EH (cell line): ENCODE results near the gene CDK13.
"Not testable (repeated sequence)": the region's sequence is repeated elsewhere in the genome, so short reads cannot be mapped to it uniquely, and the experiment has no call there.

Source experiments
- DNase-seq: peaks from one replicate; pipeline ENCODE4 v3.0.0-alpha.2; 2015; ENCODE audit warnings: low read depth

CDK13 gene

GRCh38 chr7:40098810-40099209 lies 148.8 kb downstream of the CDK13 start:
- DNase-seq, result no peak

- peak; percentile 4 for DNase-seq
These were observed 149.8 kb downstream of the CDK13 start for GRCh38 chr7:40099837-40100236.

DNA sequence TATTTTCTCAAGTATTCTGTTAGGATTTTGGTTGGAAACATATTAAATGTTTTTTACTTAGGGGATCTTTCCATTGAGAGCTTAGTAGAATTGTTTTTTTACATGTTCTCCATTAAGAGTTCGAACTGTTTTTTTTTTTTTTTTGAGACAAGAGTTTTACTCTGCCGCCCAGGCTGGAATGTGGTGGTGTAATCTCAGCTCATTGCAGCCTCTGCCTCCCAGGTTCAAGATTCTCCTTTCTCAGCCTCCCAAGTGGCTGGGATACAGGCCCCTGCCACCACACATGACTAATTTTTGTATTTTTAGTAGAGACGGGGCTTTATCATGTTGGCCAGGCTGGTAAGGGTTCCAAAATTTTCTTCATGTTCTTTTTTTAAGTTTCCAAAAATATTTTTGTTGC lies 151.1 kb downstream of the CDK13 start:
- peak; percentile 15 for DNase-seq

DNA sequence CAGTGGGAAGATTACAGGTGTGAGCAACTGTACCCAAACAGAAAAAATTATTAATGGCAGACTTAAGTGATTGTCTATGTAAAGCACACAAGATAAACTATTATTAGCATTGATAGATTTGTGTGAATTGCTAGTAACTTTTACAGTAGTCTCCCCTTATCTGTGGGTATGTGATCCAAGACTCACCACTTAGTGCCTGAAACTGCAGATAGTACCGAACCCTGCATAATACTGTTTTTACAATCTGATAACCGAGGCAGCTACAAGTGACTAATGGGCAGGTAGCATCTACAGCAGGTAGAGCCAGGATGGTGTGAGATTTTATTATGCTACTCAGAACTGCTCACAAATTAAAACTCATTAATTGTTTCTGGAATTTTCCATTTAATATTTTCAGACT lies 152.8 kb downstream of the CDK13 start:
- DNase-seq, result no peak

- peak; percentile 6 for DNase-seq
These were observed 155.9 kb downstream of the CDK13 start for GRCh38 chr7:40105879-40106473.

- DNase-seq, result no peak
These were observed 165.9 kb downstream of the CDK13 start for GRCh38 chr7:40115936-40116335.

DNA sequence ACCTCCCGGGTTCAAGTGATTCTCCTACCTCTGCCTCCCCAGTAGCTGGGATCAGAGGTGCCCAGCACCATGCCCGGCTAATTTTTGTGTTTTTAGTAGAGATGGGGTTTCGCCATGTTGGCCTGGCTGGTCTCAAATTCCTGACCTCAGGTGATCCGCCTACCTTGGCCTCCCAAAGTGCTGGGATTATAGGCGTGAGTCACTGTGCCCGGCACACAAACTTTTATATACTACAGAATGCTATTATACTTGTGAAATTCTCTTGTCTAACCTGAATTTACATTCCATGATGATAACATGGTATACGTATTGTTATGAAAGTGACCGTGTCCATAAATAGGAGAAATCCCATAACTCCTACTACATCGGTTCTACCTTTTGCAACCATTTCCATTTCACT lies 167.1 kb downstream of the CDK13 start:
- not testable (repeated sequence) for DNase-seq

DNA sequence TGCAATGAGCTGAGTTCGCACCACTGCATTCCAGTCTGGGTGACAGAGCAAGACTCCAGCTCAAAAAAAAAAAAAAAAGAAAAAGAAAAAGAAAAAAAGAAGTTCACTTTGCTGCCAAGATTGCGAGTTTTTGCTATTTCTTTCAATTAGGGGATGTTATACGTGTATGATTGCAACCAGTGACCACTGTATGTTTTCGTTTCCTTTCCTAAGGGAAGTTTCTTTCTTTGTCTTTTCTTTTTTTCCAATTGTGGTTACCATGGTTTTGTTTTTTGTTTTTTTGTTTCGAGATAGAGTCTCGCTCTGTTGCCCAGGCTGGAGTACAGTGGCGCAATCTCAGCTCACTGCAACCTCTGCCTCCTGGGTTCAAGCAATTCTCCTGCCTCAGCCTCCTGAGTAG lies 168.1 kb downstream of the CDK13 start:
- DNase-seq, result not testable (repeated sequence)

DNA sequence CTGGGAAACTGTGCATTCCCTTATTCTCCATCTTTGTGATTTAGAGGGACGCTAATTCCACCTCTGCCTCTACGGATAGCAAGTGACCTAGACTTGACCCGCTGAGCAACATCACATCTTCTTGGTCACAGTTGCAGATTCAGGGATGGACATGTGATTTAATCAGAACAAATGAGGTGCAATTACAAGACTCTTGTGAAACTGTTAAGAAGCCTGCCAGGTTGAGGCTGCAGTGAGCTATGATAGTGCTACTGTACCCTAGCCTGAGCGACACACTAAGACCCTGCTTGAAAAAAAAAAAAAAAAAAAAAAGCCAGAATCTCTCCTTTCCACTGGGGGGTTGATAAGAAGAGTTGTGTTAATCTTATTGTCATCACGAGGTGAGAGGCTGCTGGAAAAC lies 170.0 kb downstream of the CDK13 start:
- no peak for DNase-seq

GRCh38 chr7:40122100-40122939 lies 172.3 kb downstream of the CDK13 start:
- not testable (repeated sequence) for DNase-seq

GRCh38 chr7:40122940-40123254 lies 172.8 kb downstream of the CDK13 start:
- no peak for DNase-seq

DNA sequence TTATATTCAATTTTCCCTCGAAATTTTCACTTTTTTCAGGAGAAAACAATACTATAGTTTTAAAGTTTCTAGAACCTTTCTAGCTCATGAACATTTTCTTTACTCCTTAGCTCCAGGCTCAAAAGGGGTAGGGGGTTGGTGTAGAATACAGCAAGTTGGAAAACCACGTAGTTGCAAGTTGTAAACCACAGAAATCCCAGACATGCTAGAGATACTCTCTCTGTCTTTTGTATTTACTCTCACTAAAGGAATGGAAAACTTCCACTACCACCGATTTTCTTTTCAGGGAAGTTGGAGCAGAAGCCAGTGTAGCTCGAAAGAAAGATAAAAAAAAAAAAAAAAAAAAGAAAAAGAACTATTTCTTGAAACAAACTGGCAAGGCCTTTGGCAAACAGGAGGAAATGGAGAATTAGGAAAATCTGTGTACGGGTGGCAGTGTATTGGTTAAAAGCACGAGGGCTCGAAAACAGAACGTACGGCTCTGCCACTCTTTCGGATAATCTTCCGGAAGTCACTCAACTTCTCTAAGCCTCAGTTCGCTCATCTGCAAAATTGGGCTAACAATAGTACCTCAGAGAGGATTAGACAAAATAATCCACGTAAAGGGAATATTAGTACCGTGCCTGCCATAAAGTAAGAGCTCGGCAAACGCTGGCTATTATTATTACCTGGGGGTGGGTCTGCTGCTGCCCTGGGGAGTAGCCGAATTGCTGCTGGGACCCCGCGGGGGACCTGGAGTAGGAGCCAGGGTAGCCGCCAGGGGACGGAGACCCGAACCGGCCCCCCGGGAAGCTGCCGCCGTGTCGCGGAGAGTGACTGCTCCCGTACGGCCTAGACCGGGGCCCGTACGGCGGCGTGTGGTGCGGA lies 183.7 kb downstream of the CDK13 start:
- DNase-seq, result peak; percentile 50

DNA sequence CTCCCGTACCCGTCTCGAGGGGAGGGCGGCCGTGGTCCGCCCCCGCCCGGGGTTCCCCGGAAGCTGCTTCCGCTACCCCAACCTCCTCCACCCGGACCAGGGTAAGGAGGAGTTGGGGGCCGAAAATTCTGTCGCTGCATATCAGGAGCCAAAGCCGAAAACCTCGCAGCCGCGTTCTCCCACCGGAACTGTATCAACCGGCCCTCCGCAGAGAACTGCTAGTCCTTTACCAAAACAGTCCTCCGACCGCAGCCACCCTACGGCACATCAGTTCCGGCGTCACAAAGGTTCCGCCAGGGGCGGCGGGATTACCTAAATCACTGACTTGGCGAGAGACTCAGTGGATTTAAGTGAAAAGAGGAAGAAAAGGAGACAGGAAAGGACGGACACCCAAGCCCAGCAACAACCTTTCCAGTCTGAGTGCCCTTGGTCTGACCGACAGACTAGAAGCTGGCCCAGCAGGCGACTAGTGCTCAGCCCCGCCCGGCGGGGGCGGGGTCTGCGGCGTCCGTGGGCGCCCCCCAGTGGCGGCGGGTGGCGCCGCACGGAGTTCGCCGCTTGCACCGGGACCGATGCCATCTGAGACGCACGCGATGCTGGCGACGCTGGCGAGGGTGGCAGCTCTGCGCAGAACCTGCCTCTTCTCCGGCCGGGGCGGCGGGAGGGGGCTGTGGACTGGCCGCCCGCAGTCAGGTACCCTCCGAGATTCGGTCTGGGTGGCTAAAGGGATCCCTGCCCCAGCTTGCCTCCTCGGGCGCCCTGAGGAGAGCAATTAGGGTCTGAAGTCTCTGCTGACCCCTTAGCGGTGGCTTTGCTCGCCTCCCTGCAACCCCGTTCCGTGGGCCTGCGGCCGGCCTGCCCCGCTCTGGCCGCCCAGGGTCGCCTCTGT lies 184.6 kb downstream of the CDK13 start, which contains the start of the genes MPLKIP and SUGCT:
TSS of gene MPLKIP (minus strand) at position 195 of the 889 bp plus-strand sequence. CDS start at position 140, 55 bp downstream.
TSS of gene SUGCT (plus strand) at position 578 of the 889 bp plus-strand sequence.
- peak; percentile 84 for DNase-seq

DNA sequence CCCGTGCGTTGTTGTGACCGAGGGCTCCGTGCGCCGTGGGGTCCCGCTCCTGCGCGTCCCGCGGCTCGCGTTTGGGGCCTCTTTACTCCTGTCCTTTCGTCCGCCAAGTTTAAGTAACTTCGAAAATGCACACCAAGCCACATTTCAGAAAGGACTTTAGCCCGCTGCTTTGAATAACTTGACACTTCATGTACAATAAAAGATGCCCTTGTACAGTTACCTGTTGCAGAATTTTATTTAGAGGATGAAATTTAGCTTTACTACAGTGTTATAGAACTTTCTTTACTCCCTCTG lies 185.2 kb downstream of the CDK13 start:
- peak; percentile 41 for DNase-seq

GRCh38 chr7:40137563-40137962 lies 187.5 kb downstream of the CDK13 start:
- no peak for DNase-seq

DNA sequence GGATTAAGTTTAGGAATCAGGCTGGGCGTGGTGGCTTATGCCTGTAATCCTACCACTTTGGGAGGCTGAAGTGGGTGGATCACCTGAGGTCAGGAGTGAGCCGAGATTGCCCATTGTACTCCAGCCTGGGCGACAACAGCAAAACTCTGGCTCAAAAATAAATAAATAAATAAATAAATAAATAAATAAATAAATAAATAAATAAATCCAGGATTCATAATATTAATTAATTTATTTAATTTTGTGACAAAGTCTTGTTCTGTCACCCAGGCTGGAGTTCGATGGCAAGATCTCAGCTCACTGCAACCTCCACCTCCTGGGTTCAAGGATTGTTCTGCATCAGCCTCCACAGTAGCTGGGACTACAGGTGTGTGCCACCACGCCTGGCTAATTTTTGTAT lies 188.9 kb downstream of the CDK13 start:
- DNase-seq, result no peak

DNA sequence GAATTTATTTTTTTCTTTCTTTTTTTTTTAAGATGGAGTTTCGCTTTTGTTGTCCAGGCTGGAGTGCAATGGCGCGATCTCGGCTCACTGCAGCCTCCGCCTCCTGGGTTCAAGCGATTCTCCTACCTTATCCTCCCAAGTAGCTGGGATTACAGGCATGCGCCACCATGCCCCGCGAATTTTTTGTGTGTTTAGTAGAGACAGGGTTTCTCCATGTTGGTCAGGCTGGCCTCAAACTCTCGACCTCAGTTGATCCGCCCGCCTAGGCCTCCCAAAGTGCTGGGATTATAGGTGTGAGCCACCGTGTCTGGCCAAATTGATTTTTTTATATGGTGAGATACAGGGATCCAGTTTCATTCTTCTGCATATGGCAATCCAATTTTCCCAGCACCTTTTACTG lies 189.8 kb downstream of the CDK13 start:
- DNase-seq, result not testable (repeated sequence)

- DNase-seq, result not testable (repeated sequence)
These were observed 191.9 kb downstream of the CDK13 start for GRCh38 chr7:40141916-40142315.

DNA sequence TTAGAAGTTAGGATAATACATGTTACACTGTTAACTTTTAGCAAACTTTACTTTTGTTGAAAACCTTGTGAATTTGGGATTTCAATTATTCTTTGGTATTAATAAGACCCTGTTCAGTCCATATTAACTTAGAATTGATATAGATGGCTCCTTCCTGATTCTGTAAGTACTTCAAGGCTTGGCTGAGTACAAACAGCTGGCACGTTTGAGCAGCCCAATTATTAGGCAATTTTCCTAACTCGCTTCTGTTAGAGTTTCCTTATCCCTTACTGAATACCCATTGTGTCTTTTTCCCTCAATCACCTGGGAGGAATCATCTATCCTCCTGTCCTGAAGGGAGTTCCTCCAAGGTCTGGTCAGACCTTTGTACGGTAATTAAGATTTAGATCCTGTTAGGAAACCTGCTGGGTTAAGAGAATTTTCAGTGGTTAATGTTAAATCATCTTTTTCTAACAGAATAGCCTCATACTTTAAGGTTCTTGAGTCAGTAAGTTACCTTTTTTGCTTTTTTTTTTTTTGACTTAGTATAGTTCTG lies 195.6 kb downstream of the CDK13 start:
- not testable (repeated sequence) for DNase-seq

DNA sequence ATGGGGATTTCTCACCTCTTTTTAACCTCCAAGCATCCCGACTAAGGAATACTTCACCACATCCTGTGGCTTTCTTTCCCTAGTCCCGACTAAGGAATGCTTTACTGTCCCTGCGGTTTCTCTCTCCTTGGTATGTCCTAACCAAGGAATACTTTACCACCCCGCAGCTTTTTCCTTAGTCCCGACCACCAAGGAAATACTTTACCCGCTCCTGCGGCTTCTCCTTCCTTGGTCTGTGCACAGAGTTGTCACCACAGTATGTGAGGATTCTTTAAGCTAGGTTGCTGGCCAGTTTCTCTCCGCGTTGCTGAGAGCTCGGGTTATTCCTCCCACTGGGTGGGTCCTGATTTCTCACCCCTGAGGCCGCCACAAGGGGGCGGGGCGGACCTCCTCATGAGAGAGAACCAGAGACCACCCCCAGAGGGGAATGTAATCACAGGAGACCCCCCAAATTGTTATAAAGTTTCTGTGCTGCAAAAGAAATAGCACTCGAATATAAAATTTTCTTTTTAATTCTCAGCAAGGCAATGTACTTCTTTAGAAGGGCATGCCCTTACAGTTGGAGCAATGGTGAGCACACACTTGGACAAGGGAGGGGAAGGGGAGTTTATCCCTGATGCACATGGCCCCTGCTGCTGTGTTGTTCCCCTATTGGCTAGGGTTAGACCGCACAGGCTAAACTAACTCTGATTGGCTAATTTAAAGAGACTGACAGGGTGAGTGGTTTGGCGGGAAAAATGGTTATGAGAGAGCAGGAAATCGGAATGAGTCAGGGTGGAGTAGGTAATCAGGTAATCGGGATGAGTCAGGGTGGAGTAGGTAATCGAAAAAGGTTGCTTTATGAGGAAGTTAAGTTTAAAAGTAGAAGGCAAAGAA lies 197.6 kb downstream of the CDK13 start:
- peak; percentile 31 for DNase-seq

DNA sequence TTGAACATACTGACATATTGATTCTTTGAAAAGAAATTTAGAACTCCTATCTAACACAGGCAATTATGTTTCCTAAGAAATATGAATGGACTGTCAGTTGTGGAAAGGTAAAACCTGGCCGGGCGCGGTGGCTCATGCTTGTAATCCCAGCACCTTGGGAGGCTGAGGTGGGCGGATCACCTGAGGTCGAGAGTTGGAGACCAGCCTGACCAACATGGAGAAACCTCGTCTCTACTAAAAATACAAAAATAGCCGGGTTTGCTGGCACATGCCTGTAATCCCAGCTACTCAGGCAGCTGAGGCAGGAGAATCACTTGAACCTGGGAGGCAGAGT lies 198.2 kb downstream of the CDK13 start:
- DNase-seq, result not testable (repeated sequence)
